HG02588 (cell line): ENCODE measurements around the gene TFAP2A.

Experiments
- ATAC-seq: cut with Tn5 transposase; IDR thresholded peaks from one replicate; pipeline ENCODE4 v1.9.1; 2021; ENCODE audit warnings: mild to moderate bottlenecking, moderate library complexity; ENCODE audit not compliant: unreplicated experiment

Gene TFAP2A

DNA sequence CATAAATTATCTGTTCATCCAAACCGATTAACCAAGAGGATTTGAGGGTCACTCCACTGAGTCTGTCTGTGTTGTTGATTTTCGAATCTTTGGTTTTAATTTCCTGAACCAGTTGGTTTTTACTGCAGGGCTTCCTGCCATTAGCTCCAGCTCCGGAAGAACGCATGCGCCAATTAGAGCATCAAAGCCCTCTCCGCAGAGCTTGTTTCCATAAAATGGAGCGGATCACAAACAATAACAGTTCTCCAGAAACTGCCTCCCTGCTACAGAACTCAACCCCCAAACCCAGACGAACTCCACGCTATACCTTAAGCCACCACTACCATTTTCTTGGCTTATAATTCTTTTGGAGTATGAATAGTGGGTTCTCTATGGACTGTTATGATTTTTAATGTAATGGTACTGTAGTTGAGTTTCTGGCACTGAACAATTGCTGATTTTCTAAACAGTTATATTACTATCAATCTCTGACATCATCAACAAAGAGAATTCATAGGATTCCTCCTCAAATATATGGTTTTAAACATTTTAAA lies 13.8 kb downstream of the TFAP2A start:
- ATAC-seq: no peak

DNA sequence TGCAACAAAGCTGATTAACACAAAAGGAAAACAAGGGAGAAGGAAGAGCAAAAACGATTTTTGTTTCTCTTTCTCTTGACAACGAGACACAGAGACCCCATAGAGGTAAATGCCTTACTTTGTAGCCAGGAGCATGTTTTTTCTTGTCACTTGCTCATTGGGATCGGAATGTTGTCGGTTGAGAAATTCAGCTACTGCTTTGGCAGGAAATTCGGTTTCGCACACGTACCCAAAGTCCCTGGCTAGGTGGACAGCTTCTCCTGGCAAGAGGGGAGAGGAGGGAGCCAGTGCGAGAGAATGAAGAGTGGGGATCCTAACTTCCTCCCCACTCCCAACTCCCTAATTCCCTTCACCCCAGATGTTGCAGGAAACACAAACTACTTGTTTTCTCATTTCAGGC lies 14.5 kb downstream of the TFAP2A start:
- no peak for ATAC-seq

DNA sequence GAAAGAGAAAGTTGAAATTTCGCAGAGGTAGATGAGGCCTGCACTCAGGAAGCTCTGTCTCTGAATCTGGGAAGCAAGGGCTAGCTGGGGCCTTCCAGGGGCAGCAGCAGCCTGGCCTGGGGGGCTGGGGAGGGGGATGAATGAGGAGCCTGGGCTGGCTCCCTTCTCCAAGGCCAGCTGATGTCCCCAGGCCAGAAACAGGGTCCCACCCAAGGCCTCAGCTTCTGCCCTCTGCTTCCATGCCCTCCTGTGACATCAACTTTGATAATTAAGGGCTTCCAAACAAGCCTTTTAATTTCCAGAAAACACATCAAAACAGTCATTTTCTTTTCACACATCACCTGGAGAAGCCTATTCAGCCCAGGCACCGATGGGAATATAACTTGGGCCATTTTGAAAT lies 15.4 kb downstream of the TFAP2A start:
- no peak for ATAC-seq

DNA sequence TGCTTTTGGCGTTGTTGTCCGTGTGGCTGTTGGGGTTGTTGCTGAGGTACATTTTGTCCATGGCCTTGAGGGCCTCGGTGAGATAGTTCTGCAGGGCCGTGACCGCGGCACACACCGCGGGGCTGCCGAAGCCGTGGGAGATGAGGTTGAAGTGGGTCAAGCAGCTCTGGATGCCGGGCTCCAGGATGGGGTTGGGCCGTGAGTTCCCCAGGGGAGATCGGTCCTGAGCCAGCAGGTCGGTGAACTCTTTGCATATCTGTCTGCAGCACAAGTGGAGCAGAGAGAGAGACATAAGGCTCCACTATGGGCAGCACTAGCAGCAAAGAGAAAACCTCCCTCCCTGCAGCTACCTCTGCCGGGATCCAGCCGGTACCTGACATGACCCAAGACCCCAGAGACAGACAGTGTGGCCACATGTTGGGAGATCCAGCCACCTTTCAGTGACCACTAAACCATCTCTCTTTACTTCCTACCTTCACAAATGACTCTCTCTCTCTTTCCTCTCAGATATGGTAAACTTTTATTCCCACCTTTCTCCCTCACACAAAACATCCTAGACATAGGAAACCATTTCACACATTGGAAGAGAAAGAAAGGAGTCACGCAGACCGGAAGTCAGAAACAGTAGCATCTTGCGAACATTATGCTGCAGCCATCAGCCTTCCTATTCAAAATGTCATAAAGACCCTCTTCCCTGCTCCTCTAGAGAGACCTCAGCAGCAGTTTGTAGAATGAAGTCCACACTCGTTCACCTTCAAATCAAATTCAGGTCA lies 16.2 kb downstream of the TFAP2A start:
- ATAC-seq: no peak

DNA sequence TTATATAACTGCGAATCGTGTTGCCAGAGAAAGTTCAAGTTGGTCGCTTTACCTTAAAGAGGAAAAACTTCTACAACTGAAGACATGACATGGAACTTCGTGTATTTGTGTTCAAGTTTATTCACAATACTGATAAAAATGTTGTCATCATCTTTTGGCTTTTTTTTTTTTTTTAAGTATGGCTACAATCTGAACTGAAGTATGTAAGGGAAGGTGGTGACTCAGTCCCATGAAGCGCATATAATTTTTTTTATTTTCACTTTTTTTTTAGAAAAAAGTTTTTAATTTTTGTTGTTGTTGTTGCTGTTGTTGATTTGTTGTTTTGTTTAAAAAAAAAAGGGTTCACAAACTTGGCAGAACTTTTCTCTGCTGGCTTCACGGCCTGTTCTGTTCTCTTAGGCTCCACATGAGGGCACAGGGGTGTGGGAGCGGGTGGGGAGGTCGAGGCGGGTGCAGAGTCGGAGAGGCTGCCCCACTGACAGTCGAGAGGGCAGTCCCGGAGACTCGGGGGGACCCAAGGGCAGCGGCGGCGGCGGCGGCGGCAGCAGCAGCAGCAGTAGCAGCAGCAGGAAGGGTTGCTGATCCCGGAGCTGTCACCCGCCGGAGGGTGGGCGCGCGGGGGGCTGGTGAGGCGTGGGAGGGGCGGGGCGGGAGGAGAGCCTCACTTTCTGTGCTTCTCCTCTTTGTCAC lies 17.0 kb downstream of the TFAP2A start:
- no peak for ATAC-seq

DNA sequence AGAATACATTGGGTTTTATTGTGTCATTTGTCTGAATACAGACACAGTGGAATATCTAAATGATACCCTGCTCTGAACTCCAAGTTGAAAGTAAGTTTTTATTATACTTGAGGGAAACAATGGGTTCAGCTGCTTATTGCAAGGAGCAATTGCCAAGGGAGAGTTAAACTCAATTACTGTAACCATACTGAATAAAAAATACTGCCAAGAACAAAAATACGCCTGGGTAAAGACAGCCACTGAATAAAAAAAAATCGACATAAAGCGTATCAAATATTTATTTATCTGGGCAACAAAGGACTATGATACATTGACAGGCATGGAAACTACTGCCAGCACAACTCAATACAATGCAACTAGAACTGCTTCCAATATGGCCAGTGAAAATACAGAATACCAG lies 18.1 kb downstream of the TFAP2A start:
- ATAC-seq: no peak

DNA sequence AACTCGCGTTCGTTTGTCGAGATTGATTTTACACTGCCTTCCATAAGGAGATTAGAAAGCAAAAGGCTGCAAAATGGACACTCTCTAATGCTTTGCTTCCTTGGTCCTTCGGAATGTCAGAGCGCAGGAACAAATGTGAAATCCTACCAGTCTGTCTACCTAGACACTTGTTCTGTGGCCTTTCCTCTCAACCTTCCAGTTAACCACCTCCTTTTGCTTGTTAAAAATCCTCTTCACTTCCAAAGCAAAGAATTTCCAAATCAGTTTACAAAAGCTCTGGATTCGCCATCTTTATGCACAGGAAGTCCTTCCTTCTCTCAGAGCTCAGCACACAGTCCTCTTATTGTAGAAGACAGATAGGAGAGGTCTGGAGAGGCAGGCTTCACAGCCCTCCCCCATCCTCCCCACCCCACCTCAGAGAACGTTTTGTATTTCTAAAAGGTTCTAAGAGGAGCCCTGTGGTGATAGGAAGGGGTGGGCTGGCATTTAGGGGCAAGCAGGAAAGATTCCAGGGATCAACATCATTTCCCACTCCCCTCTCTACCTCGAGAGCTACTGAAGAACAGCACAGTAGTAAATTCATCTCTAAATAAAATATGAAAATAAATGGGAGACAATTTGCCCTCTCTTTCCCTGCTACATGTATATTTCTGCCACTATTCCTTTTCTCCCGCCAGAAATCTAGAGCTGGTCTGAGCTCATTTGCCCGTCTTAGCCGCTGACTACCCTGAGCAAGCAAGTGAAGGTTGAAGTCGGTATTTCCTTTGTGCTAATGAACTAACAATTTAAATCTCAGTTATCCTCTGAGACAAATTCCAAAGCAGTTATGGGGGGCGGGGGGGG lies 18.9 kb downstream of the TFAP2A start:
- no peak for ATAC-seq

DNA sequence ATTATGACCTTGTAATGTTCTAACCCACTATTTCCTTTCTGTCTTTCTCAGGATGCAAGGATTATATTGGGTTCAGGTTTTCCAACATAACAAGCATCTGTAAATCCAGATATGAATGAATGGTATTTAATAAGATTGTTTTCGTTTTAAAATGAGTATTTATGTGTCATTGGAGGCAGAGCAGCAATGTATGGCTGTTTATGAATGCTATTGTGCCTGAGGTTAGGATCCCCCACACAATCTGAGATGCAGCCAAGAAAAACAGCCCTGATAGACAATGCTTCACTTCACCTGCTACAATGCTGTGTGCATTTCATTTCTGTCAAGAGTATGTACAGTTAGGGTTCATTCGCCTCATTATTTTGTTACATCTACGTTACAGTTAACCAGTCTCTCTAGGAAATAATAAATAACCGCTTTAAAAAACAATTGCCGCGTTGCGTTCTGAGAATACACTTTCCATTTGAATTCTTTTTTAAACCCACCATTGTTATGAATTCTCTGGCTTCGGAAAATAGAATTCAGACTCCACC lies 19.6 kb downstream of the TFAP2A start:
- ATAC-seq: no peak

DNA sequence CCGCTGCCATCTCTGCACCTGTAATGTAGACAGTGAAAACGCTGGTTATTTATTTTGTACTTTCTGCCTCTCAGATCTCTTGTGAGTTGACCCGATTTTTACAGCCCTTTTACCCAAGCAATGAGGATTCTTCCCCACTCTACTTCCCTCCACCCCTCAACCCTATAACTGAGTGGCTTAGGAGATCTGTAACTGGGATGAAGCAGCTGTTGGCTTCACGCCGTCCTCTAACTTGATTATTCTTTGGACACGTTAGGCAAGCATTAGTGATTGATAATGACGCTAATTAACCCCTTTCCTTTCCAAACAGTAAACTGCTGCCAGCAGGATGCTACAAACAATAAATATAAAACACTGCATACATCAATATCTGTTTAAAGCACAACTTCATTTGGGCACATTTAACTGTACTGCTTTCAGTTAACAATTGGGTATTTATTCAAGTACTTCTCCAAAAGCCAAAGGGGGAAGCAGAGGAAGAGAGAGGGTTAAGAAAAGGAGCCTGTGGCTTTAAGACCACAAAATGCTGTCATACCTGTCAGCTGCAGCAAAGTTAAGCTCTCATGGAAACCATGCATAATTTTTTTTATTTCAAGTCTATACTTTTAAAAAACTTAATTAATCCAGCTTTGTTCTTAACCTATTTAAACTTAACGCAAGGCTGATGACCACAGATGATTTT lies 21.2 kb downstream of the TFAP2A start:
- ATAC-seq: no peak

DNA sequence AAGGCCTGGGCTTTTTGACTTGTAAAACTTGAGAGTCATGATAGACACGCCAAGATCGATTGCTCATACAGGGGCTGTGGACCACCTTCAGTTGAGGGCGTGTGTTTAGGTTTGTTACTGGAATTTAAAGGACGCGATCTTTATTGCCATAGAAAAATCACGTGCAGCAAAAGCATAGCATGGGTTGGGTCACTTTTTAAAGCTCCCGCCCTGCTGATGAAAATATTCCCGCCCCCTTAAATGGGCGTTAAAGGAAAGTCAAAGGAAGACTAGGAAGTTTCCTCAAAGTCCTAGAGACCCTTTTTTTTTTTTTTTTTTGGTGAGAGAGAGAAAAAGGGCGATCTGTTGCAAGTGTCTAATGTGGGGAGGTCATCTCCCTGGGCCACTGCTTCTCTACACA lies 23.1 kb downstream of the TFAP2A start:
- no peak for ATAC-seq

DNA sequence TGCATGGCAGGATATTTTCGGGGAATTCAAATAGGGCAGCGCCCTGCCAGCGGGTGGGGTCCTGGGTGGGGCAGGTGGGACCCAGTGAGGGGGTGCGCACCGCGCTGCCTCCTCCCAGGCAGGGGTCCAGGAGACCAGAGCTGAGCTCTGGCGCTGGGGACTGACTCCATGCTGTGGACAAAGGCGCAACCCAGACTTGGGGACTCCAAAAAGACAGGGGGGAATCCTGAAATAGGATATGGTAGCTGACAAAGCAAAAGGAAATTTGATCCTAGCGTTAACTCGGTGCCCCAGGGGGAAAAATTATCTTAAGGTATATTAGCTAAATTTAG lies 23.6 kb downstream of the TFAP2A start:
- no peak for ATAC-seq

DNA sequence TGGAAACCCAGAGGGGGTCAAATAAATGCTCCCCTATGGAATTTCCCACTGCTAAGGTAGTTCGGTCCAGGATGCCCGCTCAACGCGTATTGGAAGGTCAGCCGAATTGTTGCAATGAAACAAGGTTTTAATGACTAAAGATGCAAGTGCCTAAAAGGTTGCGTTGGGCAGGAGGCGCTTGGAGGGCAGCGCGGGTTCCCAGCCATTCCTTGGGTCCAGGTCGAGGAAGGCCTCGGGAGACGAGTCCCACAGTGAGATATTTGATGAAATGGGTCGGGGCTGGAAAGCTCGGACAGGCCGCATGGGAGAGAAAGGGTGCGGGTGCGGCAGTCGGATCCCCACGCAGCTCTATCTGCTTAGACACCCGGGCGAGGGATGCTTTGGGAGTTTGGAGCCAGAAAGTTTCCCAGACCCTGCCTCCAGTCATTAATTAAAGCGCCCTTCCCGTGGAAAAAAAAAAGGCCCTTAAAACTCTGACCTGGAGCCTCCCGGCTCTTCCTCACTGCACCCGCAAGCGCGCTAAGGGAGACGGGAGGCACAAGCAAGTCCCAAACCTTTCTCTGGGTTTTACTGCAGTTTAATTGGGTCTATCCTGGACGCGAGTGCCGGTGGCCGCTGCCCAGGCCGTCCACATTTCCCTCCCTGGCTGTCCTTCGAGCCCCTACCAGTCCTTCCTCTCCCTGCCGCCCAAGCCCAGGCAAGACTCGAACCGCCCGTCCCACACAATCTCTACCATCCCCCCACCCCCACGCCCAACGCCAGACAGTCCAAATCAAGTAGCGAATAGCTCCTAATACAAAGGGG lies 24.2 kb downstream of the TFAP2A start:
- no peak for ATAC-seq

DNA sequence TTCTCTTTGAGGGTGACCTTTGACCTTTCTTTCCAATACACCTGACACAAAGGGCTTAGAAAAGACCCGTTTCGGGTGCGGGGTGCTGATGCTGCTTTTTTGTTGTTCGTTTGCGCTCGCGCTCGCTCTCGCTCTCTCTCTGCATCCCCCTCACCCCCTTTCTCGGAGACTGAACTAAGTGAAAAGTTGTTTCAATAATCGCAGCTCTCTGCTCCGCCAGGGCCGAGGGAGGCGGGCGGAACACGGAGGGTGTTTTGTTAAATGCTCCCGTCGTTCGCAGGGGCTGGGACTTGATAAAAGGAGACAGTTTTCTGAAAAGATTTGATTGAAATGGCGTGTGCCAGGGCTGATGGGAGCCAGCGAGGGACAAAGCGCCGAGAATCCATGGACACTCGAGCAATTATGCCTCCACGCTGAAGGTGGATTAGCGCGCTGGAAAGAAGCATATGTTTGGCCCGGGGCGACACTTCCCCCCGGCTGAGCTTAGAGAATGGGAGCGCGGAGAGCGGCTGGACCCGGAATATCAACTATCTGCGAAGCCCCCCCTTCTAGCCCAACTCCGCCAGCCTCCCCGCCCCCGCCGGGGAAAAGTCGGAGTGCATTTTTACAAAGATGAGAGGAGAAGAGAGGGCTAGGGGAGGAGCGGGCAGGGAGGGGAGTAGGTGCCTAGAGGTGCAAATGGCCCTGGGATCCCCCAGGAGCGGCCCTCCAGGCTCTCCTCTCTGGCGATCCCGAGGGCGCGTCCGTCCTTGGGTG lies 25.0 kb downstream of the TFAP2A start:
- no peak for ATAC-seq

DNA sequence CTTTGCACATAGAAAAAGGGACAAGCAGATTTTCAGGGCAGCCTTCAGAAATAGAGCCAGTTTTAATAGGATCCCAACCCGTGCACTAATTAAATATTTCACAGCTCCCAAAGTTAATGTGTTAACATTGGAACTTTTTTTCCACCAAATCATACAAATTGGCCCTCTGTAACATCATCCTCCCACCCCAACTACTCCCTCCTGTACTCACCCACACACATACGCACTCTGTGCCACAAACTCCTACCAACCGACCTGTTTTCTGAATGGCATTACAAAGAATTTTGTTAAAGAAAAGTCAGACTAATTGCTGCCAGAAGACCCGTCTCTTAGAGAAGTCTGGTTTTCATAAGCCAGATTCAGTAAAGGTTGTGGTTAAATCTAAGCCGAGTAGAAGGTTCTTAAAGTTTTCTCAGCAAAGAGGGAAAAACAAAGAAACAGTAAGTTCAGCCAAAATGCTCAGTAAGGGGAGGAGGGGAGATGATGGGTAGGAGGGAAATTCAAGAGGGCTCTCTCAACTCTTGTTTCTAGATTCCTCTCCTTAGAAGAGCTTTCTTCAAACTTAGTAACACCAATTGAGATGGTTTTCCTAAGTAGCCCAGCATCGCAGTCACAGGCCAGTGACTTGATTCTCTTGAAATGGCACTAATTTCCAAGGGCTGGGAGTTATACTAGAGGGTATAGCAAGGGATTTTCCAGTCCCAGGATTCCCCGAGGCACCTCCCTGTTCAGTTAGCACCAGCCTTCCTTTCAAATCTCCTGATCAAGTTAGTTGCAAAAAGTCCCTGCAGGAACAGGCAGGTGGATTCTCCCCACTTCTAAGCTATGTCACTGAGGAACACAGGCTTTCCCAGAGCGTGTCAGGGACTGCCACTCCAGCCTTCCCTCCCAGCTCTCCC lies 27.9 kb downstream of the TFAP2A start:
- ATAC-seq: no peak

DNA sequence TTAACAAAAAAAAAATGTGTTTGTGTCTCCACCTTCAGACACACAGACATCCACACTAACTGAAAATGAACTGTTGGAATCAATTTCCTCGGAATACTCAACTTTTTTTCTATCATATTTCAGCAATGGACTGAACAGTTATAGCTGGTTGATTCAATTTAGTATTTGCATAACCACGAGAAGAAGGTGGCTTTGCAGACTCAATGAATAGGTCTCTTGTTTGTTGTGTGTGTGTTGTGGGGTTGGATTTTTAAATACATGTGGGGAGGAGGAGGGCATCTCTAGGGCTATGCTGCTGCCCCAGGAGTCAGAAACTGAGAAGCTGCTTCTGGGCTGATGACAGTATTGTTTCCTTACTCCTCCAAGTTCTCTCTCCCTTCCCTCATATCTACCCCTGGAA lies 28.7 kb downstream of the TFAP2A start:
- no peak for ATAC-seq

DNA sequence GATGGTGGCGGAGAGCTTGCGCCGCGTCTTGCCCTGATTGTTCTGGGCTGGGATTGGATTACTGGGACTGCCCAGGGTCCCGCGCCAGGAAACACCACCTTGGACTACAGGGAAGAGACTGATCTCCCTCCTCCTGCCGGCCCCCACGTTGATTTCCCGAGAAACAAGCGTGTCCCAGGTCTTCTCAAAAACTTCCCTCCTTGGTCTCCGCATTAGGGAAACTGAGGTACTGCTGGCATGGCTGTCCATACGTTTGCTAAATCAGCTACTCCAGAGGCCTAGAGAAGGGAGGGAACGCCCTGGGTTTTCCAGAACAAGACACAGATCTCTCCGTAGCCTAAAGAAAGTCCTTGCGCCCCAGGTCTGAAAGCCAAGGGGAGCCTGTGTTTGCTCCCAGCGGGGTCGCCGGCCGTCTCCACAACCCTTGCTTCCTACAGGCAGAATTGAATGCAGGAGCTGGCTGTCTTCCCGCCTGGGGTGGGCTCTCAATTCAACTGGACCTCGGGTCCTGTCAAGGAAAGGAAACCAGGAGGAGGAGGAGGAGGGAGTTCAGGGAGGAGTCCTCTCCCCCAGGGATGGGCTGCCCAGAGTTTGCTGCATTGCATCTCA lies 29.2 kb downstream of the TFAP2A start:
- ATAC-seq: no peak

DNA sequence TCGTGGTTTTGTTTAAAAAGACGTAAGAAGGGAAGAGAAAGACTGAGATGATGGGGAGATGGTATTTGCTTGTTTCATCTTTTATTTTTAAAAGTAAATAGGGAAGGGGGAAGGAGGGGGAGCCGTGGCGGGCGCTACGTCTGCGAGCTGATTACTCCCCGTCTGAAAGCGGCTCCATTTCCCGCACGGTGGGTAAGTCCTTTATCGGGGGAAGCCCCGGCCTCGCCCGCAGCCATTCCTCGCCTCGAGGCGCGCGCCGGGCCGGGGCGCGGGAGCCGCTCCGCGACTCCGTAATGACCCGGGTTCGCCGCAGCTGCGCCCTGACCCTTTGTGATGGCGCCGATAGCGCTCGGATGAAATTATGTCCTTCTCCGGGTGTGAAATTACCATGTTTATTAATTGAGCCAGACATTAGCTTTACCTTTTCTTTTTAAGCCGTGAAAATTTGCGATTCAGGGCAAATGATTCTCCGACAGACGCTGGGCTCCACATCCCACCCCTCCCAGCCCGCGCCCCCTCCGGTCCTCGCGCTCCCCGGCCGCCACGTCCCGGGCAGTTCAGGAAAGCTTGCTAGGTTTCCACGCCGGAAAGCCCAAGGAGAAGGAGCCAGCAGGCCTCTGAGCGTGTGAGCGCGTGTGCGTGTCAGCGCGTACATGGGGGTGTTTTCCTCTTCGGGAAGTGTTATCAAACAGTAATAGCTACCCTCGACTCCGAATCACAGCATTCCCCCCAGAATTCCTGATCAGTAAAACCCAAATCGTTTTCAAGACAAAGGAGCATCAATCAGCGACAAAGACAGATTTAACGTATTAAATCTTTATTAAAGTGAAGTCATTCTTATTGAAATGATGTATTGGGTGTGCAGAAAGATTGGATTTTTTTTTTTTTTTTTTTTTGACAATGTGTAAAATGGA lies 30.0 kb downstream of the TFAP2A start:
- ATAC-seq: no peak
